A549 (cell line): ENCODE data around the gene PPP2R3A. TPM values are rescaled to one million over a fixed set of nuclear protein-coding genes. Genes with fewer than 3 reads are reported as not detected.

Experiments
- ATAC-seq, 2 experiments: fragments of 200-7000 bp in 1 of 2; fragments of >200 bp in 1 of 2; cut with Nextera tagmentation in 1 of 2; cut with Tn5 transposase in 1 of 2; 3 replicates each; pipeline versions ENCODE4 v1.8.0 to v1.9.1; 2018 to 2020; ENCODE audit warnings: mild to moderate bottlenecking in 1 of 2, moderate library complexity in 1 of 2
- CTCF ChIA-PET: fragments of 300-600 bp; sonication (Branson Sonifier 250); formaldehyde crosslinking; extraction: SDS; loops from one replicate; lab custom pipeline; 2021; ENCODE audit warnings: antibody characterized with exemption, inconsistent platforms; lab: Yijun Ruan, JAX
- POLR2A ChIA-PET: fragments of 350-600 bp; formaldehyde crosslinking; extraction: SDS; loops from one replicate; lab custom pipeline; 2021; ENCODE audit warnings: antibody characterized with exemption, inconsistent platforms; lab: Yijun Ruan, JAX
- DNase-seq, 2 experiments: peaks; one replicate each; pipeline versions ENCODE4 v3.0.0 to v3.0.0-alpha.2; 2011 to 2016; ENCODE audit warnings: low read depth in 1 of 2, low spot score in 1 of 2
- FAIRE-seq: peaks from 2 replicates; lab custom pipeline; 2011; peaks lifted over from hg19 to GRCh38; lab: Jason Lieb, UNC
- H3K27ac ChIP-seq, 2 experiments: fragments of >200 bp; sonication (Bioruptor Twin); formaldehyde crosslinking; 3 replicates each; pipeline ENCODE4 v1.5.1; 2016 to 2017
- H3K4me1 ChIP-seq: fragments of >200 bp; sonication (Bioruptor Twin); formaldehyde crosslinking; 3 replicates; pipeline ENCODE4 v1.6.1; 2016
- H3K4me2 ChIP-seq: fragments of >200 bp; sonication (Bioruptor Twin); formaldehyde crosslinking; 3 replicates; pipeline ENCODE4 v1.6.1; 2016
- H3K4me3 ChIP-seq: fragments of >200 bp; sonication (Bioruptor Twin); formaldehyde crosslinking; 3 replicates; pipeline ENCODE4 v1.5.1; 2016
- H3K9me3 ChIP-seq: fragments of >200 bp; sonication (Bioruptor Twin); formaldehyde crosslinking; 3 replicates; pipeline ENCODE4 v1.6.1; 2016
- CBX8 ChIP-seq: fragments of 200-600 bp; sonication (generic); IDR thresholded peaks from 2 replicates; pipeline ENCODE4 v1.6.1; 2016
- CHD4 ChIP-seq: fragments of 200-600 bp; sonication (generic); IDR thresholded peaks from 2 replicates; pipeline ENCODE4 v1.6.1; 2016; ENCODE audit warnings: antibody characterized with exemption, mild to moderate bottlenecking, borderline replicate concordance
- EP300 ChIP-seq, 2 experiments: fragments of >200 bp; sonication (Bioruptor Twin); formaldehyde crosslinking; IDR thresholded peaks; 2 replicates in 1 of 2; 3 replicates in 1 of 2; pipeline ENCODE4 v1.6.1; 2016 to 2017
- FOSB ChIP-seq: fragments of 250-450 bp; sonication (Bioruptor Pico); IDR thresholded peaks from 2 replicates; pipeline ENCODE4 v1.5.0; 2020; ENCODE audit warnings: mild to moderate bottlenecking, moderate library complexity
- FOSL2 ChIP-seq, 2 experiments: fragments of 450-650 bp in 1 of 2; fragments of >200 bp in 1 of 2; sonication (Bioruptor Twin) in 1 of 2; formaldehyde crosslinking; IDR thresholded peaks; 2 replicates each; pipeline versions ENCODE4 v1.5.0 to v1.6.1; 2016 to 2020; ENCODE audit warnings: mild to moderate bottlenecking in 1 of 2, moderate library complexity in 1 of 2
- GATA3 ChIP-seq: IDR thresholded peaks from 2 replicates; pipeline ENCODE4 v1.6.1; 2012; ENCODE audit warnings: borderline replicate concordance
- HEYL ChIP-seq: fragments of 250-450 bp; sonication (Bioruptor Pico); IDR thresholded peaks from 2 replicates; pipeline ENCODE4 v1.8.0; 2021; ENCODE audit warnings: mild to moderate bottlenecking, moderate library complexity
- HOXB13 ChIP-seq: fragments of 250-450 bp; sonication (Bioruptor Pico); IDR thresholded peaks from 2 replicates; pipeline ENCODE4 v1.5.0; 2020; ENCODE audit warnings: low read depth, mild to moderate bottlenecking, moderate library complexity
- KDM1A ChIP-seq: fragments of 200-600 bp; sonication (generic); IDR thresholded peaks from 2 replicates; pipeline ENCODE4 v1.6.1; 2016; ENCODE audit warnings: low read depth, mild to moderate bottlenecking
- MAFK ChIP-seq: fragments of 450-650 bp; IDR thresholded peaks from 2 replicates; pipeline ENCODE4 v1.6.1; 2014; ENCODE audit not compliant: partially characterized antibody
- MAX ChIP-seq: IDR thresholded peaks from 2 replicates; pipeline ENCODE4 v1.6.1; 2012
- MAZ ChIP-seq: fragments of 150-350 bp; IDR thresholded peaks from 2 replicates; pipeline ENCODE4 v1.6.1; 2014; ENCODE audit warnings: antibody characterized with exemption, low read depth, low read length, borderline replicate concordance
- MYC ChIP-seq: IDR thresholded peaks from 2 replicates; pipeline ENCODE4 v1.6.1; 2012; ENCODE audit warnings: mild to moderate bottlenecking, inconsistent platforms, low read length, improper control_type of control experiment, borderline replicate concordance
- NPAS2 ChIP-seq: fragments of 250-450 bp; sonication (Bioruptor Pico); IDR thresholded peaks from 2 replicates; pipeline ENCODE4 v1.8.0; 2022; ENCODE audit warnings: mild to moderate bottlenecking, moderate library complexity, borderline replicate concordance
- POLR2A ChIP-seq: IDR thresholded peaks from 2 replicates; pipeline ENCODE4 v1.6.1; 2012; ENCODE audit warnings: mild to moderate bottlenecking, low read length
- POLR2AphosphoS2 ChIP-seq: conservative IDR thresholded peaks from 2 replicates; pipeline ENCODE4 v1.6.1; 2012; ENCODE audit warnings: low read length, improper control_type of control experiment, inconsistent platforms
- RAD21 ChIP-seq, 2 experiments: fragments of >200 bp in 1 of 2; sonication (Bioruptor Twin) in 1 of 2; formaldehyde crosslinking in 1 of 2; IDR thresholded peaks in 1 of 2; conservative IDR thresholded peaks in 1 of 2; 2 replicates in 1 of 2; 3 replicates in 1 of 2; pipeline ENCODE4 v1.6.1; 2012 to 2018; ENCODE audit warnings: inconsistent platforms in 1 of 2
- RARB ChIP-seq: fragments of 250-450 bp; sonication (Bioruptor Pico); IDR thresholded peaks from 2 replicates; pipeline ENCODE4 v1.8.0; 2021; ENCODE audit warnings: mild to moderate bottlenecking, moderate library complexity
- RCOR1 ChIP-seq: fragments of 150-350 bp; IDR thresholded peaks from 2 replicates; pipeline ENCODE4 v1.6.1; 2014; ENCODE audit warnings: antibody characterized with exemption, low read length, low read depth
- RNF2 ChIP-seq: fragments of 200-600 bp; sonication (generic); IDR thresholded peaks from 2 replicates; pipeline ENCODE4 v1.6.1; 2016; ENCODE audit warnings: low read depth, mild to moderate bottlenecking, antibody characterized with exemption, moderate library complexity, borderline replicate concordance
- SMC3 ChIP-seq: fragments of >200 bp; sonication (Bioruptor Twin); formaldehyde crosslinking; IDR thresholded peaks from 3 replicates; pipeline ENCODE4 v1.6.1; 2018; ENCODE audit warnings: inconsistent platforms
- TP53 ChIP-seq: fragments of 250-450 bp; sonication (Bioruptor Pico); IDR thresholded peaks from 2 replicates; pipeline ENCODE4 v1.5.0; 2021; ENCODE audit warnings: mild to moderate bottlenecking, moderate library complexity
- ZSCAN20 ChIP-seq: fragments of 250-450 bp; sonication (Bioruptor Pico); IDR thresholded peaks from 2 replicates; pipeline ENCODE4 v1.8.0; 2022; ENCODE audit warnings: mild to moderate bottlenecking, moderate library complexity
- WGBS: methylation state at CpG from one replicate; pipeline ENCODE4 v1.1.6; 2017; ENCODE audit errors: missing lambda C conversion rate; 5-methylcytosine and 5-hydroxymethylcytosine counted together
- polyA minus RNA-seq: library from RNA; depleted of rRNA, polyadenylated mRNA; stranded (reverse); fragments of >200 nt; gene quantifications from 2 replicates; pipeline ENCODE4 v1.2.3, GENCODE V29; 2011; rRNA and poly(A)+ RNA removed
- polyA plus RNA-seq, 4 experiments: library from polyadenylated mRNA; depleted of rRNA in 3 of 4; stranded (reverse); fragments of >200 nt; fragmentation: RNase III in 1 of 4; extraction: RNeasy Plus Mini Kit Qiagen cat#74134 plus additional on column Dnase treatment in 1 of 4; gene quantifications; 2 replicates in 3 of 4; 3 replicates in 1 of 4; pipeline ENCODE4 v1.2.3, GENCODE V29; 2011 to 2017
- TF ChIP-seq, protein P1 (sequence below): fragments of 450-650 bp; IDR thresholded peaks from 2 replicates; pipeline ENCODE4 v1.6.1; 2014; ENCODE audit warnings: antibody characterized with exemption
- TF ChIP-seq, protein P2 (sequence below): IDR thresholded peaks from 2 replicates; pipeline ENCODE4 v1.6.1; 2012

PPP2R3A gene
- 2.9 and 3.2 TPM in 2 replicates for polyA plus RNA-seq (2011; rRNA removed)
- 0.52 and 0.61 TPM in 2 replicates for polyA plus RNA-seq (2012; cell fraction: cytosol; rRNA removed)
- 0.23 and 0.38 TPM in 2 replicates for polyA plus RNA-seq (2012; cell fraction: nucleus; rRNA removed)
- polyA plus RNA-seq (2017; fragmentation: RNase III; extraction: RNeasy Plus Mini Kit Qiagen cat#74134 plus additional on column Dnase treatment) = 1.9 to 2.2 TPM (median 2.0 TPM) in 3 replicates
- 4.8 and 5.2 TPM in 2 replicates for polyA minus RNA-seq

GRCh38 chr3:135965506-135966270, at the start of gene PPP2R3A:
TSS of gene PPP2R3A (plus strand) at chr3:135965728. CDS start at chr3:136001499, 35,771 bp downstream.
- TF ChIP-seq RAD21 (conservative IDR thresholded peaks at IDR 0.05 in 1 of 2, IDR thresholded peaks at IDR 0.05 in 1 of 2) = 0 out of 5 replicates have a peak, but pooled peaks of 1 of the 2 experiments have one; percentile 13
- TF ChIP-seq POLR2AphosphoS2 = no peak
- peak; percentile 67; the same call in 1 of the 2 replicates for TF ChIP-seq MAZ
- Histone ChIP-seq H3K4me1 (peaks cover 9% of the 10 kb centered on the region; the same call in 2 of the 3 replicates), H3K4me2 (peak within 1 kb of the TSS; percentile 87), H3K27ac (peak within 1 kb of the TSS; percentile 86 to 96), H3K9me3 (no peaks in the 10 kb centered on the region), H3K4me3 (peak within 1 kb of the TSS; percentile 90)
- ATAC-seq (peak; percentile 93 to 95), DNase-seq (peak; percentile 43 to 78), FAIRE-seq (no peak)
- CTCF ChIA-PET = no interaction called here
- 0% methylated on average over 9 of the region's 83 CpGs for WGBS
- POLR2A ChIA-PET = interaction anchor here (0.7 to 1.5 kb wide), 2 partner anchors 77 to 786 kb away, joined by 4 to 6 read pairs; partner anchors contain the start of gene STAG1

DNA sequence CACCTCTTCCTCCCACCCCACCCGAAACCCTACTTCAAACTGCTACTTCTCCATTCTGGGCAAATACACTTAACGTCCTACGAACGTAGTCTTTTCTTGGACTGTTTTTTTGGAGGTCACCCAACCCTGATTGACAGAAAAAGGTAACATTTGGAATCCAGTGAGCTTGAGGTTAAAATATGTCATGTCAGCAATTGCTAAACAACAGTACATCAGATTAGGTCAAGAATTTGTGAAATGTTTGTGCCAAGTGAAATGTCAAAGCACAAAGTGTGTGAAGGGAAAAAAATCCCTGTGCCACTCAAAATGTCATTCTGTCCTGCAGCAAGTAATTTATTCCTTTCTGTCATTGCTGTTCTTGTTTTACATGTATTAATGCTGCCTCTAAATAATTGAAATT, 49.2 kb upstream of the PPP2R3A start:
- TF ChIP-seq MAFK (peak; percentile 91), CHD4 (no peak), KDM1A (no peak), MAX (no peak)
- ChIA-PET POLR2A (no interaction called here), CTCF (interaction anchor here (11.3 kb wide), 1 partner anchor 127 kb away, joined by 112 read pairs; no protein-coding TSS in a partner anchor)
- DNase-seq (no peak), ATAC-seq (no peak), FAIRE-seq (no peak)
- H3K27ac ChIP-seq = no peak overlapping the region
- 47% methylated on average over 4 of the region's 4 CpGs for WGBS
- H3K4me1 ChIP-seq = no peaks in the 10 kb centered on the region
- no peaks in the 10 kb centered on the region for H3K9me3 ChIP-seq
- H3K4me2 ChIP-seq = no peak overlapping the region
- H3K4me3 ChIP-seq = no peak overlapping the region

DNA sequence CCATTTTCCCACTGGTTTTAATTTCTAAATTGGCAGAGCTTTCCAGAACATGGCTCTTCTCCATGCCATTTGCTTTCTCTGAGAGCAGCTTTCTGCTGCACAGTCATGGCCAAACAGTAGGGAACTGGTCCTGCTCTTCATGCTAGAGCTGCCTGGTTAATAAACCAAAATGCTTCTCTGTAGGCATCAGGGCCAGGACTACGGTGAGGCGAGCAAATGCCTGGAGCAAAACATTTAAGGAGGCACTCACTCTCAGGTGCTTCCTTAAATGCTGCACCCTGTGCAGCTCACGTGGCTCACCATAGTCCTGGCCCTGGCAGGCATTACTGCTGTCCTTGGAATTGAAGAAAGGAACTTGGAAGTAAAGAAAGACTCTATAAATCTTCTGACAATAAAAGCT, 48.5 kb upstream of the PPP2R3A start:
- no peak for DNase-seq
- ATAC-seq = no peak
- Histone ChIP-seq H3K27ac (no peak overlapping the region), H3K4me1 (no peaks in the 10 kb centered on the region), H3K9me3 (no peaks in the 10 kb centered on the region), H3K4me2 (no peak overlapping the region), H3K4me3 (no peak overlapping the region)
- ChIA-PET POLR2A (no interaction called here), CTCF (interaction anchor here (11.3 kb wide), 1 partner anchor 126 kb away, joined by 112 read pairs; no protein-coding TSS in a partner anchor)
- FAIRE-seq = no peak
- 30% methylated on average over 3 of the region's 3 CpGs for WGBS
- no peak for TF ChIP-seq FOSB
- TF ChIP-seq ZSCAN20 (CRISPR knock-in tag) = no peak
- TF ChIP-seq RNF2 = no peak
- TF ChIP-seq NPAS2 (CRISPR knock-in tag) = no peak
- TF ChIP-seq FOSL2 (IDR thresholded peaks at IDR 0.05) = no peak
- TF ChIP-seq FOSL2 (CRISPR knock-in tag; IDR thresholded peaks at IDR 0.05) = no peak
- TF ChIP-seq CBX8 = no peak
- TF ChIP-seq HOXB13 (CRISPR knock-in tag) = no peak
- TF ChIP-seq TP53 = no peak
- TF ChIP-seq SMC3 = no peak
- no peak for TF ChIP-seq MAX
- TF ChIP-seq, protein P1, sequence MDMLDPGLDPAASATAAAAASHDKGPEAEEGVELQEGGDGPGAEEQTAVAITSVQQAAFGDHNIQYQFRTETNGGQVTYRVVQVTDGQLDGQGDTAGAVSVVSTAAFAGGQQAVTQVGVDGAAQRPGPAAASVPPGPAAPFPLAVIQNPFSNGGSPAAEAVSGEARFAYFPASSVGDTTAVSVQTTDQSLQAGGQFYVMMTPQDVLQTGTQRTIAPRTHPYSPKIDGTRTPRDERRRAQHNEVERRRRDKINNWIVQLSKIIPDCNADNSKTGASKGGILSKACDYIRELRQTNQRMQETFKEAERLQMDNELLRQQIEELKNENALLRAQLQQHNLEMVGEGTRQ = no peak
- no peak for TF ChIP-seq RCOR1
- TF ChIP-seq HEYL (CRISPR knock-in tag) = no peak
- no peak for TF ChIP-seq MYC
- TF ChIP-seq EP300 (IDR thresholded peaks at IDR 0.05) = no peak
- TF ChIP-seq, protein P2, sequence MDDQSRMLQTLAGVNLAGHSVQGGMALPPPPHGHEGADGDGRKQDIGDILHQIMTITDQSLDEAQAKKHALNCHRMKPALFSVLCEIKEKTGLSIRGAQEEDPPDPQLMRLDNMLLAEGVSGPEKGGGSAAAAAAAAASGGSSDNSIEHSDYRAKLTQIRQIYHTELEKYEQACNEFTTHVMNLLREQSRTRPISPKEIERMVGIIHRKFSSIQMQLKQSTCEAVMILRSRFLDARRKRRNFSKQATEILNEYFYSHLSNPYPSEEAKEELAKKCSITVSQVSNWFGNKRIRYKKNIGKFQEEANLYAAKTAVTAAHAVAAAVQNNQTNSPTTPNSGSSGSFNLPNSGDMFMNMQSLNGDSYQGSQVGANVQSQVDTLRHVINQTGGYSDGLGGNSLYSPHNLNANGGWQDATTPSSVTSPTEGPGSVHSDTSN = no peak
- TF ChIP-seq POLR2A = no peak
- TF ChIP-seq RARB (CRISPR knock-in tag) = no peak
- no peak for TF ChIP-seq GATA3
- TF ChIP-seq KDM1A = no peak
- TF ChIP-seq, all 56 proteins: peak for 0
